Measurements from ENCODE around the gene AKIRIN2.
A peak's percentile ranks its signal among the peaks of the same experiment; 100 is the strongest.

The AKIRIN2 gene

GRCh38 chr6:87671555-87672029 is 30.4 kb downstream of the AKIRIN2 start:
- in situ Hi-C loops (cut with MboI; ENCODE audit: low pct_unique_long_range_greater_than_20kb, low sequenced_read_pairs, unreplicated experiment), result no loop called here
- no peak for TF ChIP-seq CTCF (IDR thresholded peaks at IDR 0.05; ENCODE audit: extremely low read depth, insufficient read depth, missing control alignments)
- DNase-seq (ENCODE audit: low spot score), result no peak

GRCh38 chr6:87670707-87671106 is 31.3 kb downstream of the AKIRIN2 start:
- in situ Hi-C loops (cut with MboI; ENCODE audit: low pct_unique_long_range_greater_than_20kb, low sequenced_read_pairs, unreplicated experiment), result no loop called here
- DNase-seq (ENCODE audit: low spot score), result no peak
- no peak for TF ChIP-seq CTCF (IDR thresholded peaks at IDR 0.05; ENCODE audit: extremely low read depth, insufficient read depth, missing control alignments)

GRCh38 chr6:87669051-87669450 is 33.0 kb downstream of the AKIRIN2 start:
- TF ChIP-seq CTCF (IDR thresholded peaks at IDR 0.05; ENCODE audit: extremely low read depth, insufficient read depth, missing control alignments), result no peak

GRCh38 chr6:87668013-87668412 is 34.0 kb downstream of the AKIRIN2 start:
- no peak for DNase-seq (ENCODE audit: low spot score)
- TF ChIP-seq CTCF (IDR thresholded peaks at IDR 0.05; ENCODE audit: extremely low read depth, insufficient read depth, missing control alignments), result no peak
- in situ Hi-C loops (cut with MboI; ENCODE audit: low pct_unique_long_range_greater_than_20kb, low sequenced_read_pairs, unreplicated experiment), result no loop called here

More at GRCh38 chr6:87669051-87669450, 33.0 kb downstream of the AKIRIN2 start:
- peak; percentile 43 for DNase-seq (ENCODE audit: low spot score)
- in situ Hi-C loops (cut with MboI; ENCODE audit: low pct_unique_long_range_greater_than_20kb, low sequenced_read_pairs, unreplicated experiment), result no loop called here

GRCh38 chr6:87667032-87667431 is 35.0 kb downstream of the AKIRIN2 start:
- no peak for TF ChIP-seq CTCF (IDR thresholded peaks at IDR 0.05; ENCODE audit: extremely low read depth, insufficient read depth, missing control alignments)
- in situ Hi-C loops (cut with MboI; ENCODE audit: low pct_unique_long_range_greater_than_20kb, low sequenced_read_pairs, unreplicated experiment), result no loop called here
- no peak for DNase-seq (ENCODE audit: low spot score)

- in situ Hi-C loops (cut with MboI; ENCODE audit: low pct_unique_long_range_greater_than_20kb, low sequenced_read_pairs, unreplicated experiment), result no loop called here
- DNase-seq (ENCODE audit: low spot score), result no peak
- TF ChIP-seq CTCF (IDR thresholded peaks at IDR 0.05; ENCODE audit: extremely low read depth, insufficient read depth, missing control alignments), result no peak
Measured at GRCh38 chr6:87664921-87665485, 37.0 kb downstream of the AKIRIN2 start.
